ENCODE results near the gene ROMO1. TPM values are rescaled to one million over a fixed set of nuclear protein-coding genes. Genes with fewer than 3 reads are reported as not detected.

Gene ROMO1
- total and polyA plus RNA-seq, 10 of the 15 experiments (the other 5 are each of a cell fraction or from before 2014, with no cell fraction given): 23.2 to 631 (median 352) TPM

DNA sequence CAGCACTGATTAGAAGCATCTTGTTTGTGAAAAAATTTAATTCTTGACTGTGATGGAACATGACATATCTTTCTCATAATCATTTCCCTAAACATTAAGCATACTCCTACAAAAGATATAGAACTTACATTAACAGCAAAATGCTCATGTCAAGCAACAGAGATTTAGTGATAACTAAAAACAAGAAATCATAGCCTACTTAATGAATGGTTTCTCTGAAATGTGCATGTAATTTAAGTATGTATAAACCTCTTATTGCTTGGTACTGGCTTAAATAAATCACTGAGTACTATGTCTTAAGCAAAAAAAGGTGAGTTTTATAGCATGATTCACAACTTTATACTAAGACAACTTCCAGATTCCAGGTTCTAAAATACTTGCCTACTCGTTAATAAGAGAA, 9.3 kb downstream of the ROMO1 start (continued):
- TF ChIP-seq, protein P1, sequence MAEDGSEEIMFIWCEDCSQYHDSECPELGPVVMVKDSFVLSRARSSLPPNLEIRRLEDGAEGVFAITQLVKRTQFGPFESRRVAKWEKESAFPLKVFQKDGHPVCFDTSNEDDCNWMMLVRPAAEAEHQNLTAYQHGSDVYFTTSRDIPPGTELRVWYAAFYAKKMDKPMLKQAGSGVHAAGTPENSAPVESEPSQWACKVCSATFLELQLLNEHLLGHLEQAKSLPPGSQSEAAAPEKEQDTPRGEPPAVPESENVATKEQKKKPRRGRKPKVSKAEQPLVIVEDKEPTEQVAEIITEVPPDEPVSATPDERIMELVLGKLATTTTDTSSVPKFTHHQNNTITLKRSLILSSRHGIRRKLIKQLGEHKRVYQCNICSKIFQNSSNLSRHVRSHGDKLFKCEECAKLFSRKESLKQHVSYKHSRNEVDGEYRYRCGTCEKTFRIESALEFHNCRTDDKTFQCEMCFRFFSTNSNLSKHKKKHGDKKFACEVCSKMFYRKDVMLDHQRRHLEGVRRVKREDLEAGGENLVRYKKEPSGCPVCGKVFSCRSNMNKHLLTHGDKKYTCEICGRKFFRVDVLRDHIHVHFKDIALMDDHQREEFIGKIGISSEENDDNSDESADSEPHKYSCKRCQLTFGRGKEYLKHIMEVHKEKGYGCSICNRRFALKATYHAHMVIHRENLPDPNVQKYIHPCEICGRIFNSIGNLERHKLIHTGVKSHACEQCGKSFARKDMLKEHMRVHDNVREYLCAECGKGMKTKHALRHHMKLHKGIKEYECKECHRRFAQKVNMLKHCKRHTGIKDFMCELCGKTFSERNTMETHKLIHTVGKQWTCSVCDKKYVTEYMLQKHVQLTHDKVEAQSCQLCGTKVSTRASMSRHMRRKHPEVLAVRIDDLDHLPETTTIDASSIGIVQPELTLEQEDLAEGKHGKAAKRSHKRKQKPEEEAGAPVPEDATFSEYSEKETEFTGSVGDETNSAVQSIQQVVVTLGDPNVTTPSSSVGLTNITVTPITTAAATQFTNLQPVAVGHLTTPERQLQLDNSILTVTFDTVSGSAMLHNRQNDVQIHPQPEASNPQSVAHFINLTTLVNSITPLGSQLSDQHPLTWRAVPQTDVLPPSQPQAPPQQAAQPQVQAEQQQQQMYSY (CRISPR knock-in tag; IDR thresholded peaks at IDR 0.05): no peak
- TF ChIP-seq, protein P2, sequence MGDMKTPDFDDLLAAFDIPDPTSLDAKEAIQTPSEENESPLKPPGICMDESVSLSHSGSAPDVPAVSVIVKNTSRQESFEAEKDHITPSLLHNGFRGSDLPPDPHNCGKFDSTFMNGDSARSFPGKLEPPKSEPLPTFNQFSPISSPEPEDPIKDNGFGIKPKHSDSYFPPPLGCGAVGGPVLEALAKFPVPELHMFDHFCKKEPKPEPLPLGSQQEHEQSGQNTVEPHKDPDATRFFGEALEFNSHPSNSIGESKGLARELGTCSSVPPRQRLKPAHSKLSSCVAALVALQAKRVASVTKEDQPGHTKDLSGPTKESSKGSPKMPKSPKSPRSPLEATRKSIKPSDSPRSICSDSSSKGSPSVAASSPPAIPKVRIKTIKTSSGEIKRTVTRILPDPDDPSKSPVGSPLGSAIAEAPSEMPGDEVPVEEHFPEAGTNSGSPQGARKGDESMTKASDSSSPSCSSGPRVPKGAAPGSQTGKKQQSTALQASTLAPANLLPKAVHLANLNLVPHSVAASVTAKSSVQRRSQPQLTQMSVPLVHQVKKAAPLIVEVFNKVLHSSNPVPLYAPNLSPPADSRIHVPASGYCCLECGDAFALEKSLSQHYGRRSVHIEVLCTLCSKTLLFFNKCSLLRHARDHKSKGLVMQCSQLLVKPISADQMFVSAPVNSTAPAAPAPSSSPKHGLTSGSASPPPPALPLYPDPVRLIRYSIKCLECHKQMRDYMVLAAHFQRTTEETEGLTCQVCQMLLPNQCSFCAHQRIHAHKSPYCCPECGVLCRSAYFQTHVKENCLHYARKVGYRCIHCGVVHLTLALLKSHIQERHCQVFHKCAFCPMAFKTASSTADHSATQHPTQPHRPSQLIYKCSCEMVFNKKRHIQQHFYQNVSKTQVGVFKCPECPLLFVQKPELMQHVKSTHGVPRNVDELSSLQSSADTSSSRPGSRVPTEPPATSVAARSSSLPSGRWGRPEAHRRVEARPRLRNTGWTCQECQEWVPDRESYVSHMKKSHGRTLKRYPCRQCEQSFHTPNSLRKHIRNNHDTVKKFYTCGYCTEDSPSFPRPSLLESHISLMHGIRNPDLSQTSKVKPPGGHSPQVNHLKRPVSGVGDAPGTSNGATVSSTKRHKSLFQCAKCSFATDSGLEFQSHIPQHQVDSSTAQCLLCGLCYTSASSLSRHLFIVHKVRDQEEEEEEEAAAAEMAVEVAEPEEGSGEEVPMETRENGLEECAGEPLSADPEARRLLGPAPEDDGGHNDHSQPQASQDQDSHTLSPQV (IDR thresholded peaks at IDR 0.05): no peak
- TF ChIP-seq RFX5 (IDR thresholded peaks at IDR 0.05; ENCODE audit: low read depth, low read length) (no peak), CHD1 (IDR thresholded peaks at IDR 0.05; ENCODE audit: low read depth, low read length) (no peak), POU2F2 (IDR thresholded peaks at IDR 0.05; ENCODE audit: borderline replicate concordance, low read depth, low read length) (no peak), GABPA (IDR thresholded peaks at IDR 0.05; ENCODE audit: low read depth) (no peak), CREM (IDR thresholded peaks at IDR 0.05; ENCODE audit: low read depth) (no peak), CEBPB (IDR thresholded peaks at IDR 0.05; ENCODE audit: borderline replicate concordance in 1 of 2, low read depth in 2 of 2, low read length in 2 of 2) (no peak), FOXM1 (IDR thresholded peaks at IDR 0.05; ENCODE audit: low read depth, low read length) (no peak), TCF12 (IDR thresholded peaks at IDR 0.05; ENCODE audit: low read depth, low read length) (no peak), RAD51 (IDR thresholded peaks at IDR 0.05) (no peak), BHLHE40 (IDR thresholded peaks at IDR 0.05; ENCODE audit: borderline replicate concordance in 1 of 2, low read depth in 2 of 2, low read length in 1 of 2) (no peak)
- TF ChIP-seq, protein P3, sequence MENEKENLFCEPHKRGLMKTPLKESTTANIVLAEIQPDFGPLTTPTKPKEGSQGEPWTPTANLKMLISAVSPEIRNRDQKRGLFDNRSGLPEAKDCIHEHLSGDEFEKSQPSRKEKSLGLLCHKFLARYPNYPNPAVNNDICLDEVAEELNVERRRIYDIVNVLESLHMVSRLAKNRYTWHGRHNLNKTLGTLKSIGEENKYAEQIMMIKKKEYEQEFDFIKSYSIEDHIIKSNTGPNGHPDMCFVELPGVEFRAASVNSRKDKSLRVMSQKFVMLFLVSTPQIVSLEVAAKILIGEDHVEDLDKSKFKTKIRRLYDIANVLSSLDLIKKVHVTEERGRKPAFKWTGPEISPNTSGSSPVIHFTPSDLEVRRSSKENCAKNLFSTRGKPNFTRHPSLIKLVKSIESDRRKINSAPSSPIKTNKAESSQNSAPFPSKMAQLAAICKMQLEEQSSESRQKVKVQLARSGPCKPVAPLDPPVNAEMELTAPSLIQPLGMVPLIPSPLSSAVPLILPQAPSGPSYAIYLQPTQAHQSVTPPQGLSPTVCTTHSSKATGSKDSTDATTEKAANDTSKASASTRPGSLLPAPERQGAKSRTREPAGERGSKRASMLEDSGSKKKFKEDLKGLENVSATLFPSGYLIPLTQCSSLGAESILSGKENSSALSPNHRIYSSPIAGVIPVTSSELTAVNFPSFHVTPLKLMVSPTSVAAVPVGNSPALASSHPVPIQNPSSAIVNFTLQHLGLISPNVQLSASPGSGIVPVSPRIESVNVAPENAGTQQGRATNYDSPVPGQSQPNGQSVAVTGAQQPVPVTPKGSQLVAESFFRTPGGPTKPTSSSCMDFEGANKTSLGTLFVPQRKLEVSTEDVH (IDR thresholded peaks at IDR 0.05; ENCODE audit: low read depth, partially characterized antibody): no peak

Data from GM12878 (cell line).